ENCODE measurements around the gene CDC42. TPM values are rescaled to one million over a fixed set of nuclear protein-coding genes. Genes with fewer than 3 reads are reported as not detected.

Gene CDC42
- total and polyA plus RNA-seq, 9 of the 15 experiments (the other 6 are each of a cell fraction or from before 2014, with no cell fraction given): 186 to 398 (median 325) TPM

DNA sequence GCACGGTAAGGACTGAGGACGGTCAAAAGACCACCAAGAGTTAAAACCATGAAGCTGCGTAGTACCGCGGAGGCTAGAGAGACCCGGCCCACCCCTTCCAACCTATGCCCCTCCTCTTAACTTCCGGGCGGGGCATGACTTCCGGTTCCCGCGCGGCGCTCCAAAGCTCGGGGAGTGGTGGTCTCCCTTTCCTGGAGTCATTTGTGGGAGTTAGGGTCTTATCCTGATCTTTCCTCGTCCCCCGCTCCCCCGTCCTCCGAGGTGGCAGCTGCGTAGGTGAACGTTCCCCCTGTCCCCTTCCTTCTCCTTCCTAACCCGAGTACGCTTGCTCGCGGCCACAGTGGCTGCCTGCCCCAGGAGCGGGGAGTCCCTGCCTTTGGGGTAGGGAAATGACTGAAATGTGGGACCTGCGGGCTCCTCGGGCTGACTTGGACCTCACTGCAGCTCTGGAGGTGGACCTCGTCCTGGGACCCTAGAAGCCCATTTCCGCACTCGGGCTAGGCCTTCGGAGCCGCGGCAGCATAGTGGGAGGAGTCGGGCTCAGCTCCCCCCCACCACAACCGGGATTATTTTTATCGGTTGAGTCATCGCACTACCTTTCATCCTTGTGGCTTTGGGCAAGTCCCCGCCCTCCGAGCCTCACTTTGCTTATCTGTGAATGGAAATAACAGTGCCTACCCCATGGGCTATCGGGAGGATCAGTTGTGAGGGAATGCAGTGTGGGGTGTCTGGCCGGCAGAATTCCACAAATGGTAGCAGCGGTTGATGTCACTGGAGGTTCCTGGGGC lies 26.9 kb upstream of the CDC42 start (continued):
- TF ChIP-seq ZNF586 (CRISPR knock-in tag; conservative IDR thresholded peaks at IDR 0.05): 0 out of 2 replicates have a peak, but pooled peaks have one; percentile 22
- peak; percentile 93 for TF ChIP-seq EP400 (IDR thresholded peaks at IDR 0.05)
- peak; percentile 61 for TF ChIP-seq NCOA4 (IDR thresholded peaks at IDR 0.05; ENCODE audit: partially characterized antibody)
- TF ChIP-seq ZKSCAN8 (CRISPR knock-in tag; IDR thresholded peaks at IDR 0.05): peak; percentile 80; the same call in 1 of the 2 replicates
- TF ChIP-seq NCOR1 (IDR thresholded peaks at IDR 0.05): peak; percentile 65
- TF ChIP-seq ESRRB (CRISPR knock-in tag; IDR thresholded peaks at IDR 0.05; ENCODE audit: borderline replicate concordance): 0 out of 2 replicates have a peak, but pooled peaks have one; percentile 52
- peak; percentile 64; the same call in 1 of the 2 replicates for TF ChIP-seq HMBOX1 (IDR thresholded peaks at IDR 0.05)
- peak in 1 of 2 experiments; percentile 11; a peak in 1 of 4 replicates for TF ChIP-seq SRF (CRISPR knock-in tag; IDR thresholded peaks at IDR 0.05)
- TF ChIP-seq RBFOX2 (IDR thresholded peaks at IDR 0.05; ENCODE audit: low read depth, low read length): peak; percentile 97
- peak; percentile 71 for TF ChIP-seq SP2 (IDR thresholded peaks at IDR 0.05; ENCODE audit: extremely low read depth, low read depth, low read length, poor library complexity, severe bottlenecking)
- TF ChIP-seq ADNP (tag; IDR thresholded peaks at IDR 0.05): no peak
- TF ChIP-seq ILF3 (IDR thresholded peaks at IDR 0.05; ENCODE audit: borderline replicate concordance): no peak
- TF ChIP-seq RBM22 (IDR thresholded peaks at IDR 0.05; ENCODE audit: low read depth, low read length, poor library complexity, severe bottlenecking): peak; percentile 68
- peak; percentile 91 for TF ChIP-seq KLF1 (tag; IDR thresholded peaks at IDR 0.05)
- peak; percentile 94; the same call in 1 of the 2 replicates for TF ChIP-seq ZC3H4 (CRISPR knock-in tag; IDR thresholded peaks at IDR 0.05; ENCODE audit: borderline replicate concordance)
- TF ChIP-seq, protein P1, sequence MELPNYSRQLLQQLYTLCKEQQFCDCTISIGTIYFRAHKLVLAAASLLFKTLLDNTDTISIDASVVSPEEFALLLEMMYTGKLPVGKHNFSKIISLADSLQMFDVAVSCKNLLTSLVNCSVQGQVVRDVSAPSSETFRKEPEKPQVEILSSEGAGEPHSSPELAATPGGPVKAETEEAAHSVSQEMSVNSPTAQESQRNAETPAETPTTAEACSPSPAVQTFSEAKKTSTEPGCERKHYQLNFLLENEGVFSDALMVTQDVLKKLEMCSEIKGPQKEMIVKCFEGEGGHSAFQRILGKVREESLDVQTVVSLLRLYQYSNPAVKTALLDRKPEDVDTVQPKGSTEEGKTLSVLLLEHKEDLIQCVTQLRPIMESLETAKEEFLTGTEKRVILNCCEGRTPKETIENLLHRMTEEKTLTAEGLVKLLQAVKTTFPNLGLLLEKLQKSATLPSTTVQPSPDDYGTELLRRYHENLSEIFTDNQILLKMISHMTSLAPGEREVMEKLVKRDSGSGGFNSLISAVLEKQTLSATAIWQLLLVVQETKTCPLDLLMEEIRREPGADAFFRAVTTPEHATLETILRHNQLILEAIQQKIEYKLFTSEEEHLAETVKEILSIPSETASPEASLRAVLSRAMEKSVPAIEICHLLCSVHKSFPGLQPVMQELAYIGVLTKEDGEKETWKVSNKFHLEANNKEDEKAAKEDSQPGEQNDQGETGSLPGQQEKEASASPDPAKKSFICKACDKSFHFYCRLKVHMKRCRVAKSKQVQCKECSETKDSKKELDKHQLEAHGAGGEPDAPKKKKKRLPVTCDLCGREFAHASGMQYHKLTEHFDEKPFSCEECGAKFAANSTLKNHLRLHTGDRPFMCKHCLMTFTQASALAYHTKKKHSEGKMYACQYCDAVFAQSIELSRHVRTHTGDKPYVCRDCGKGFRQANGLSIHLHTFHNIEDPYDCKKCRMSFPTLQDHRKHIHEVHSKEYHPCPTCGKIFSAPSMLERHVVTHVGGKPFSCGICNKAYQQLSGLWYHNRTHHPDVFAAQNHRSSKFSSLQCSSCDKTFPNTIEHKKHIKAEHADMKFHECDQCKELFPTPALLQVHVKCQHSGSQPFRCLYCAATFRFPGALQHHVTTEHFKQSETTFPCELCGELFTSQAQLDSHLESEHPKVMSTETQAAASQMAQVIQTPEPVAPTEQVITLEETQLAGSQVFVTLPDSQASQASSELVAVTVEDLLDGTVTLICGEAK (IDR thresholded peaks at IDR 0.05): peak; percentile 96
- TF ChIP-seq, protein P1 (CRISPR knock-in tag; IDR thresholded peaks at IDR 0.05): no peak
- TF ChIP-seq GATA2 (CRISPR knock-in tag; IDR thresholded peaks at IDR 0.05): peak; percentile 98
